Measurements from ENCODE around the gene STOM. TPM values are rescaled to one million over a fixed set of nuclear protein-coding genes. Genes with fewer than 3 reads are reported as not detected.

STOM gene
- total and polyA plus RNA-seq, 12 donors: 104 to 389 (median 181) TPM

DNA sequence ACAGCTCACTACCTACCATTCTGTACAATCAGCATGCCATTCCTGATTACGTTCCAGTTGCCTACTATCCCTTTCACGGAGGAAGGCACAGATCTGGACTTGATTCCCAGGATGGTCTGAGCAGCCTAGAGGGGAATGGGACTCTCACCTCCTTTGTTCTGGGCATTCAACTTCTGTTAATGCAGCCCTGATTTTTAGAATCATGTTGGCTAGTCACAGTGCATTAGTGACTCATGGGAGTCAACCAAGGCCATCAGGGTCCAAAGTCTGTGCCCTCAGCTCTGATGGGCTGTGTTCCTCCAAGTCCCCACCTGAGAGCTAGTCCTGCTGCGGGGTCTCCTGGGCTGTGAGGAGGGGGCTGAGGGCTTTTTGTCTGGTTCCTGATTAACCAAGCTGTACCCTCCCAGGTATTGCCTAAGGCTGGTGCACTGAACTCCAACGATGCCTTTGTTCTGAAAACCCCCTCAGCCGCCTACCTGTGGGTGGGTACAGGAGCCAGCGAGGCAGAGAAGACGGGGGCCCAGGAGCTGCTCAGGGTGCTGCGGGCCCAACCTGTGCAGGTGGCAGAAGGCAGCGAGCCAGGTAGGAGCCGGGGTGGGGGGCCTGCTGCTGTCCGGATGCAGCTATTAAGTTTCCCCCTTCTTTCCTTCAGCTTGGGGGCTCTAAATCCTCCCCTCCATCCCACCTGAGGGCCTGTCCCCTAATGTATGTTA is 43.0 kb downstream of the STOM start:
- peak overlapping the region; percentile 76 to 98 (median 92) for H3K27ac ChIP-seq
- no peak for DNase-seq

DNA sequence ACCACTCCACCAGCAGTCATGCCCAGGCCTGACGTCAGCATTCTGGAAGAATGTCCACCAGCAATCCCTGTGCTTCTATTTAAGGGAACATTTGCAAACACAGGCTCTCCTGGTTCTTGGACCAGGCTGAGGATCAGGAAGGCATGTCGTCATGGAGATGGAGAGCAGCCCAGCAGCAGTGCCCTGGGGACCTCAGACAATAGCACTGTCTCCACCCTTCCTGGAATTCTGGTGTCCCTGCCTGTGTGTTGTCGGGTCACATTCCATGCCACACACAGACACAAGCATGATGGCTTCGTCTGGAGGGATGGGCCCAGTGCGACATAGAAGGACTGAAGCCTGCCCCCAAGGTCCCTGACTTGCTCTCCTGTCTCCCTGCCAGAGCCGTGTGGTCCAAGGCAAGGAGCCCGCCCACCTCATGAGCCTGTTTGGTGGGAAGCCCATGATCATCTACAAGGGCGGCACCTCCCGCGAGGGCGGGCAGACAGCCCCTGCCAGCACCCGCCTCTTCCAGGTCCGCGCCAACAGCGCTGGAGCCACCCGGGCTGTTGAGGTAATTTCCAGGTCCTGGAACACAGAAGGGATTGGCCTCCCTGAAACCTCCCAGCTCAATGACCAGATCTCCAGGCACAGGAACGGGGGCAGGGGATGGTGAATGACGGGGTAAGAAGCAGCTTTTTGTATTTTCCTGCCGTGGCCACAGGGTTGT is 43.8 kb downstream of the STOM start:
- peaks cover 32 to 96% (median 53%) of the 10 kb centered on the region in 9 donors for H3K4me1 ChIP-seq
- TF ChIP-seq, protein P1, sequence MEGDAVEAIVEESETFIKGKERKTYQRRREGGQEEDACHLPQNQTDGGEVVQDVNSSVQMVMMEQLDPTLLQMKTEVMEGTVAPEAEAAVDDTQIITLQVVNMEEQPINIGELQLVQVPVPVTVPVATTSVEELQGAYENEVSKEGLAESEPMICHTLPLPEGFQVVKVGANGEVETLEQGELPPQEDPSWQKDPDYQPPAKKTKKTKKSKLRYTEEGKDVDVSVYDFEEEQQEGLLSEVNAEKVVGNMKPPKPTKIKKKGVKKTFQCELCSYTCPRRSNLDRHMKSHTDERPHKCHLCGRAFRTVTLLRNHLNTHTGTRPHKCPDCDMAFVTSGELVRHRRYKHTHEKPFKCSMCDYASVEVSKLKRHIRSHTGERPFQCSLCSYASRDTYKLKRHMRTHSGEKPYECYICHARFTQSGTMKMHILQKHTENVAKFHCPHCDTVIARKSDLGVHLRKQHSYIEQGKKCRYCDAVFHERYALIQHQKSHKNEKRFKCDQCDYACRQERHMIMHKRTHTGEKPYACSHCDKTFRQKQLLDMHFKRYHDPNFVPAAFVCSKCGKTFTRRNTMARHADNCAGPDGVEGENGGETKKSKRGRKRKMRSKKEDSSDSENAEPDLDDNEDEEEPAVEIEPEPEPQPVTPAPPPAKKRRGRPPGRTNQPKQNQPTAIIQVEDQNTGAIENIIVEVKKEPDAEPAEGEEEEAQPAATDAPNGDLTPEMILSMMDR (IDR thresholded peaks at IDR 0.05): no peak
- intact Hi-C loops (cut with DNase I): loop anchor here in 5 of 10 donors (1.0 to 10.0 kb wide), 5 partner anchors 39 to 49 kb away; partner anchors contain the start of gene STOM (in 5 of the 5)

More for the DNA sequence above, 43.0 kb downstream of the STOM start:
- intact Hi-C loops (cut with DNase I): loop anchor here in 5 of 10 donors (1.0 to 10.0 kb wide), 5 partner anchors 40 to 48 kb away; partner anchors contain the start of gene STOM (in 5 of the 5)
- peaks cover 0 to 100% (median 92%) of the 10 kb centered on the region in 9 donors for H3K36me3 ChIP-seq
- no peak for ATAC-seq
- peak overlapping the region in 5 of 10 donors; percentile 2 to 31 (median 2) for H3K4me3 ChIP-seq
- TF ChIP-seq, protein P1 (IDR thresholded peaks at IDR 0.05): no peak
- no peaks in the 10 kb centered on the region for H3K27me3 ChIP-seq
- H3K4me1 ChIP-seq: peaks cover 33 to 99% (median 56%) of the 10 kb centered on the region in 9 donors
- H3K9me3 ChIP-seq: no peaks in the 10 kb centered on the region
- WGBS, 2 donors: 85 to 86% methylated on average over 11 of the region's 11 CpGs

DNA sequence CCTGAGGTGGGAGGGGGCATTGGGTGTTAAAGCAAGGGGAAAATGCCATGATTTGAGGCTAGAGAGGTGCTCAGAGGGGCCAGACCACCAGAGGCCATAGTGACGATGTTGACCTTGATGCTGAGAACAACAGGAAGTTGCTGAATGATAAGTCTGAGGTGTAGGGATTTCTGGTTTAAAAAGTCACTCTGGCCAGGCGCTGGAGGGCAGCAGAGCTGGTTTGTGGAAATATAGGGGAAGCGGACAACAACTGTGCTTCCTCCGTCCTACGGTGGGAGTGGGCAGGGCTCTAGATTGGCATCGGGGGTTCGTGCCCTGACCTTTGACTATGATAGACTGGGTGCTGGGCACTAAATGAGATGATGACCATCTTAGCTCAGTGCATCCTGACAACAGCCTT is 44.7 kb downstream of the STOM start:
- Histone ChIP-seq H3K27me3 (no peaks in the 10 kb centered on the region), H3K4me3 (no peak overlapping the region), H3K4me1 (peaks cover 31 to 97% (median 61%) of the 10 kb centered on the region in 9 donors), H3K36me3 (peaks cover 0 to 100% (median 90%) of the 10 kb centered on the region in 9 donors), H3K27ac (peak overlapping the region; percentile 85 to 98 (median 92)), H3K9me3 (no peaks in the 10 kb centered on the region)
- ATAC-seq: peak in 6 of 8 donors; percentile 0 to 21 (median 6)
- TF ChIP-seq, protein P1 (IDR thresholded peaks at IDR 0.05): peak in 6 of 9 donors; percentile 18 to 38 (median 28)
- DNase-seq: no peak
- intact Hi-C loops (cut with DNase I): loop anchor here in 3 of 10 donors (2.0 to 10.0 kb wide), 3 partner anchors 38 to 49 kb away; partner anchors contain the start of gene STOM (in 1 of the 3)
- WGBS, 2 donors: 62 to 66% methylated on average over 7 of the region's 7 CpGs

More for the DNA sequence above, 43.8 kb downstream of the STOM start:
- Histone ChIP-seq H3K27ac (peak overlapping the region; percentile 85 to 98 (median 92)), H3K4me3 (peak overlapping the region in 3 of 10 donors; percentile 2 to 31 (median 24)), H3K27me3 (no peaks in the 10 kb centered on the region), H3K9me3 (no peaks in the 10 kb centered on the region), H3K36me3 (peaks cover 0 to 100% (median 92%) of the 10 kb centered on the region in 9 donors)
- peak; percentile 86 to 94 for DNase-seq
- ATAC-seq: peak; percentile 90 to 95 (median 92)
- 39 to 48% methylated on average over 19 of the region's 19 CpGs for WGBS, 2 donors

DNA sequence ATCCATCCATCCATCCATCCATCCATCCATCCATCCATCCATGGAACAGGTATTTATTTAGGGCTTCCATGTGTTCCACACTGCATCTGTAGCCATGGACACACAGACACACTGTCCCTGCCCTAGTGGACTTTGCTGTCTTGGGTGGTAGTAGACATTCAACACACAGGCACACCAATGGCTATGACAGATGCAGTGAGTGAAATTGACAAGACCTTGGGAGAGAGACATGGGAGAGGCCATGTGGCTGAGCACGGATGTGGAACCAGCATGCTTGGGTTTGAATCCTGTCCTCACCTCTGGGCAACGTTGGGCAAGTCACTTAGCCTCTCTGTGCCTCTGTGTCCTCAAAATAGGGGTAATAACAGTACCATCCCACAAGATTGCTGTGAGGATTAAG is 45.3 kb downstream of the STOM start:
- 81 to 82% methylated on average over 2 of the region's 2 CpGs for WGBS, 2 donors
- TF ChIP-seq, protein P1 (IDR thresholded peaks at IDR 0.05): no peak
- Histone ChIP-seq H3K4me3 (no peak overlapping the region), H3K9me3 (no peaks in the 10 kb centered on the region), H3K27ac (peak overlapping the region; percentile 85 to 98 (median 92)), H3K4me1 (peaks cover 28 to 97% (median 66%) of the 10 kb centered on the region in 9 donors), H3K27me3 (no peaks in the 10 kb centered on the region), H3K36me3 (peaks cover 0 to 100% (median 85%) of the 10 kb centered on the region in 9 donors)
- ATAC-seq (no peak), DNase-seq (no peak)
- intact Hi-C loops (cut with DNase I): loop anchor here in 5 of 10 donors (2.0 to 10.0 kb wide), 5 partner anchors 37 to 112 kb away; partner anchors contain the start of gene STOM (in 1 of the 5)
